GM19324 (cell line): ENCODE measurements around the gene C6orf141.

Experiments used
- ATAC-seq: cut with Tn5 transposase; IDR thresholded peaks from one replicate; pipeline ENCODE4 v1.9.1; 2021; ENCODE audit warnings: mild to moderate bottlenecking, moderate library complexity; ENCODE audit not compliant: unreplicated experiment, low FRiP score

Gene C6orf141

DNA sequence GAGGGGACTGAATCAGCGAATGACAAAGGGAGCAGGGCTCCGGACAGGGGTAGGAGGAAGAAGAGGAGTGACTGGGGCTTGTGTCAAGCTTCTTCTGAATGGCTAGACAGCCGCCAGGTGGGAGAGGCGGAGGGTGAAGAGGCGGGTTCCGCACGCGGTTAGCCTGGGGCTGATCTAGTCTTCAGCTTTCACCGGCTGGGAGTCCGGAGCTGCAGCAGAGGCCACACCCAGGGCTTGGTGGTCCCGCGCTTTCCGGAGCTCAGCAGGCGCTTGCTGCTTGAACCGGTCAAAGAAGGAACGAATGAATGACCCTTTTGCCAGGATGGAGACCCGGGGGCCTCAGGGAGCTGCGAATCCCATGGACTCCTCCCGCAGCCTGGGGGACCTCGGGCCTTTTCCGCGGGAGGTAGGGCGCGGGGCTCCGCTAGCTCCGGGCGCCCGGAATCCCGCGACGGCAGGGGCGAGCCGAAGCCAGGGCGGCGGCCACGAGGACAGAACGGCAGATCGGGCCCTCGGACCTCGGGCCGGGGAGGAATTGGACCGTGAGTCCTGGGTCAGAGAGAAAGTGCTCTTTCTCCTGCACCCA lies at the start of gene C6orf141:
Gene C6orf141 (plus strand): TSS at position 177 of the 586 bp plus-strand sequence. CDS start 125 bp downstream, at position 302.
- peak; percentile 81 for ATAC-seq

DNA sequence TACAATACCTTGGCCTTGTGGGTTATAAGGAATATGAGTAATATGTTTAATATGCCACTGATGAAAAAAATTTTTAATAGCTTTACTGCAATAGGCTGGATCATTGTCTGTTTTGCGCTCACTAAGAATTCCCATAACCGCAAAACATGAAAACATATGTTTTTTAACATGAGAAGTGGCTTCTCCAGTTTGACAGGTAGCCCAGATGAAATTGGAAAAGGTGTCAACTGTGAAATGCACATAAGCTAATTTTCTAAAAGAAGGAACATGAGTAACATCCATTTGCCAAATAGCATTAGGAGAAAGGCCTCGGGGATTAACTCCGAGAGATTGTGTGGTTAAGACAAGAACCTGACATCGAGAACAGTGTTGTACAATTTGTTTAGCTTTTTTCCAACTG lies 45.8 kb upstream of the C6orf141 start:
- no peak for ATAC-seq

DNA sequence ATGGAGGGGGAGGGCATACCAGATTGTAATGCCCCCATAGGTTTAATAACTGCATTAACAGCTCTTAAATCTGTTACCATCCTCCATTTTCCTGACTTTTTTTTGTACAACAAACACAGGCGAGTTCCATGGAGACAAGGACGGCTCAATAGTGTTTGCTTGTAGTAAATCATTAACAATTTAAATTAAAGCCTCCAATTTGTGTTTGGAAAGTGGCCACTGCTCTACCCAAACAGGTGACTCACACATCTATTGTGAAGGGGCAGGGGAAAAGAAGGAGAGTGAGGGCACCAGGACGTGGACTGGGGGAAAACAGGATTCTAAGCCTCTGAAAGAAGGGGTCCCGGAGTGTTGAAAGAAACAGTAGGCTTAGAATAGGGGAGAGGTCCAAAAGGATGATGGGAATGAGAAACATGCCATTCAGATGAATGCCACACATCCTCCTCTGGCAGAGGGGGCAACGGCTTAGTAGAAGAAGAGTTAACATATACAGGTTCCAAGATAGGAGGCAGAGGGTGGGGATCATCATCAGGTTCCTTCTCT lies 43.8 kb upstream of the C6orf141 start:
- ATAC-seq = no peak

DNA sequence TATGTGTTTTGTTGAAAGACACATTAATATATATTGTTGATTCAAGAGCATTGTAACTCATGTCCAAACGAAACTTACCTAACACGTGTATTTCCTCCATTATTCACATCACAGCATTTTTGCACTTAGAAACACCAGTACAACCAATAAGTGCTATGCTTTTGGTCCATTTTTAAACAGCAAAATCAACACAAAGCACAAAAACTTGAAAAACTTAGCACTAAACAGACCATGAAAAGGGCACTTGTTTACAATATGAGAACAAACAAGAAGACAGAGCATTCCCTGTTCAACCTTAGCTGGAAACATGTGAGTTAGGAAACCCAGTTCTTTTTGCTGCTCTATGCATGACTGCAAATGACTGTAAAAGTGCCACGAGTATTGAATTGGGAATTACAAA lies 41.1 kb upstream of the C6orf141 start:
- ATAC-seq = no peak

DNA sequence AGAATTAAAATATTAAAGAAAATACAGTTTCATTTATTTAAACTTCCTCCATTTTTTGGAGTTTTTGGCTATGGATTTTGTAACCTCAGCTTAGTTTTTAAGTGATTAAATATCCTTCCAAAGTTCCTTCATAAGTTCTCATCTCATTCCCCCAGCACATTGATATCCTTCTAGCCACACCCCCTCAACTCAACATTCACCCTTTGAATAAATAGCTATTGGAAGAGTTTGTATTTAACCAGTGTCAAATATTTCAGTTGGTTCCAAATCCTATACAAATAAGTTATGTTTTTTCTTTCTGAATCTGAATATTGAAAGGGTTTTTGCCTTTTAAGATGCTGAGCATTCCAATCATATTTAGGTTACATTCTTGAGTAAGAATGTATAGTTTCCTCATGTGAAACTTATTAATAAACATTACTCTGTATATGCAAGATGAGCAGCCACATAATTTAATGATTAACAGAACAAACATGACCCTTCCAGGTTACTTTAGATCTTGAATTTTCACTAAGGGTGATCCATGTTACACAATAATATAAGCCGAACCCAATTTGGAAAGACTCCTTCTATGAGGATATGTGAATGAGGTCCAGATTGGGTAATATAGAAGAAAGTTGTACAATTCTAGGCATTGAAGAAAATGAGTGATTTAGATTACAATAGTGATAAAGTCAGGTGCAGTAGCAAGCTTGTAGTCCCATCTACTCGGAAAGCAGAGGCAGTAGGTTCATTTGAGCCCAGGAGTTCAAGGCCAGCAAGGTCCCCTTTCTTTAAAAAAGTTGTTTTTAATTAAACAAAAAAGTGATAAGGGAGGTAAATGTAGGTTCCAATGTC lies 37.1 kb upstream of the C6orf141 start:
- ATAC-seq = no peak

DNA sequence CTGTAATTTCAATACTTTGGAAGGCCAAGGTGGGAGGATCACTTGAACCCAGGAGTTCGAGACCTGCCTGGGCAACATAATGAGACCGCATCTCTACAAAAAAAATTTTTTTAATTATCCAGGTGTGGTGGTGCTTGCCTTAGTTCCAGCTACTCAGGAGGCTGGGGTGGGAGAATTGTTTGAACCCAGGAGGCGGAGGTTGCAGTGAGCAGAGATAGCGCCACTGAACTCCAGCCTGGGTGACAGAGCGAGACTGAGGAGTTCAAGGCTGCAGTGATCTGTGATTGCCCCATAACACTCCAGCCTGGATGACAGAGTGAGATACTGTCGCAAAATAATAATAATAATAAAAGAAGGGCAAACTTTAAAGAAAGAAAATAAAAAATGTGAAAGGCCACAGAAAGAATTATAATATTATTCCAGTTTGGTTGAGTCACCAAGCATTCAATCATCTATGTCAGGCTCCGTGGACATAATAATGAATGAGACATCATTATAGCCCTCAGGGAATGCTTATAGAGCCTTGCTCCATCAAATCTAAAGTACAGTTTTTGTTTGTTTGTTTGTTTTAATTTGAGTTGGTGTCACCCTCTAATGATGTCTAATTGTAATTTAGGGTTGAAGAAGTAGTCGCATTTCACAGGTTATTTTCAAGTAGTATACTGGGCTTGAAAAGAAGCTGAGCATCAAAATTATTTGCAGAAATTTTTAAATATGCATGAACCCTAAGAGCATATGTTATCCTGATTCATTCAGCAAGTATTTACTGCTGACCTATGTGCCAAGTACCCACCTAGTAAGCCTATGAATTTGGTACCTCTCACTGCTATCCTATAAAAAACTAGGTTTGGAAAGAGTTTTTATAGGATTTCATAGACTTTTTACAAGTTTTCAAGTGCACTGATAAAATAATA lies 35.6 kb upstream of the C6orf141 start:
- no peak for ATAC-seq

DNA sequence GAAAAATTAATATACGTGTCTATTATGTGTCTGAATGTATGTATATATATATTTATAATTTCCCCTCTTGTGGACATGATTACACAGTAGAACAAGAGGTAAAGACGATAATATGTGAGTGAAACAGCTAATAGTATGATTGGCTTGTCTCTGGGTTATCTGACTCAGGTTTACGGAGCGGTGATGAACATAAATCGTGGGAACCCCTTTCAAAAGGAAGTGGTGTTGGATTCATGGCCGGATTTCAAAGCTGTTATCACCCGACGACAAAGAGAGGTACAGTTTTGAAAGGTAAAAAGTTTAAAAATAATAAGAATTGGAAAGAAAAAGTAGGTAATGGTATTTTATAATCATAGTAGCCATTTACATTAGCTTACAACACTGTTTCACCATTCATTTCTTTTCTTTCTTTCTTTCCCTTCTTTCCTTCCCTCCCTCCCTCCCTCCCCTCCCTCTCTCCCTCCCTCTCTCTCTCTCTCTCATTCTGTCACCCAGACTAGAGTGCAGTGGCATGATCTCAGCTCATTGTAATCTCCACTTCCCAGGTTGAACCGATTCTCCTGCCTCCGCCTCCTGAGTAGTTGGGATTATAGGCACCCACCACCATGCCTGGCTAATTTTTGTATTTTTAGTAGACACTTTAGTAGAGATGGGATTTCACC lies 34.9 kb upstream of the C6orf141 start:
- no peak for ATAC-seq

DNA sequence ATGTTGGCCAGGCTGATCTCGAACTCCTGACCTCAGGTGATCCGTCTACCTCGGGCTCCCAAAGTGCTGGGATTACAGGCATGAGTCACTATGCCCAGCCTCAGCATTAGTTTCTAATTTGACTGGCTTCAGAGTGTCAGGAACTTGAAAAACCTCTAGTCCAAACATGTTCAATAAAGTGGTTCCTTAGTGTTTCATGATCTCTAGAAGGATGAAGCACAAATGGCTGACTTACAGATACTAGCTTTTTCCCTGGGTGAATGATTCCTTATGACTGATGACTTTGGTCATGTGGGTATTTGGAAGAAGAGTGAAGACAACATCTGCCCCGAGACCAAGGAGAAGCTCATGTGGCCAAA lies 34.3 kb upstream of the C6orf141 start:
- no peak for ATAC-seq

DNA sequence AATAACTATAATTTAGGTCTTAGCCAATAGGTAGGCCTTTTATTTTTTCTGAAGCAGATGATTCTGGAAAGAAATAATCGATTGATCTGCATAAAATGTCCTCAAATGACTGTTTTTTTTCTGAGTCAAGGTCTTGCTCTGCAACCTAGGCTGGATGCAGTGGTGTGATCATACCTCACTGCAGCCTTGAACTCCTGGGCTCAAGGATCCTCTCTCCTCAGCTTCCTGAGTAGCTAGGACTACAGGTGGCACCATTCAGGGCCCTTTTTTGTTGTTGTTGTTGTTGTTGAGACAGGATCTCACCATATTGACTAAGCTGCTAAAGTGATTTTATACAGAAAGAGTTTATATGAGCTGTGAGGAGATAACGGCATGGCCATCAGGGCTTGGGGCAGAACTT lies 32.5 kb upstream of the C6orf141 start:
- ATAC-seq = no peak

DNA sequence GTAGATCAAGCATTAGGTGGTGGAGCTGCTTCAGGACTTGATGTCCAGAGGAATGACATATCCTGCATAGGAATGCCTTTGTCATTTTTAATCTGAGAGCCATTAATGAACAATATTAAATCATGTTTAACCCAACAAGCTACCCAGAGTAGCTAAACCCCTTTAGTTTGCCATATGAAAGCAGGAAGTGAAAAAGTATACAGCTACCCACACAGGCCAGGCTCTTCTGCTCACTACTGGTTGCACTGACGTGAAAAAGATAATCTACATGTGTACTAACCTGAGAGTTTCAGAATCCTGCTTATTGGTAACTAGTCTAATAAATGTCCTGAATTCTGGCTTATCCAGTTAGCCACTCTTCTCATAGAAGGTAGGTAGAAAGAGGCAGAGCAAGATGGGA lies 30.8 kb upstream of the C6orf141 start:
- peak; percentile 90 for ATAC-seq

DNA sequence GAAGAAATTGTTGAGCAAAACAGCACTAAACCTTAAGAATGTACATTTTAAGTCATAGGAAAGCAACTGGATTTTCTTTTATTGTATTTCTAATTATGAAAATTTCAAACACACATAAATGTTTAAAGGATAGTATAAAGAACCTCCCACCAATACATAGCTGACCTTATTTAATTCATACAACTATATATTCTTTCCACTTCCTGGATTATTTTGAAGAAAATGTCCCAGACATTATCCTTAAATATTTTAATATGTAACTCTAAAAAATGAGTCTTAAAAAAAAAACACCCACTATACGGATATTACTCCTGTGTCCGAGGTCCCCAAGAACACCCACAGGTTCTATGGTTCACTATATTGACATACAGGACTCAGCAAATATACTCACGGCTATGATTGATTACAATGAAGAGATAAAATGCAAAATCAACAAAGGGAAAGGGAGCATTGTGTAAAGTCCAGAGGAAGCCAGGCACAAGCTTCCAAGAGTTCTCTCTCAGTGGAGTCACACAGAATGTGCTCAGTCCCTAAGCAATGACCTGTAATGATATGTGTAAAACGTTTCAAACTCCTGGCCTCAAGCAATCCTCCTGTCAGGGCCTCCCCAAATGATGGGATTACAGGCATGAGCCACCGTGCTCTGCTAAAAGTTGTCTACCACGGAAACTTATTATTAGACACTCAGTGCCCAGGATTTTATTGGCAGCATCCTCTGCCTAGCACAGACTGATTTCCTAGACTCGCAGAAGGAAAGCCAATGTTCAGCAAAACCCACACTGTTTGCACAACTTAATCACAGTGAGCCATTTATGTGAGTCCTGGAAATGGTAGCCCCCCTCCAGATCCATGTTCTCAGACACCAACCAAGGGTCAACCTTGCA lies 27.5 kb upstream of the C6orf141 start:
- ATAC-seq = no peak

DNA sequence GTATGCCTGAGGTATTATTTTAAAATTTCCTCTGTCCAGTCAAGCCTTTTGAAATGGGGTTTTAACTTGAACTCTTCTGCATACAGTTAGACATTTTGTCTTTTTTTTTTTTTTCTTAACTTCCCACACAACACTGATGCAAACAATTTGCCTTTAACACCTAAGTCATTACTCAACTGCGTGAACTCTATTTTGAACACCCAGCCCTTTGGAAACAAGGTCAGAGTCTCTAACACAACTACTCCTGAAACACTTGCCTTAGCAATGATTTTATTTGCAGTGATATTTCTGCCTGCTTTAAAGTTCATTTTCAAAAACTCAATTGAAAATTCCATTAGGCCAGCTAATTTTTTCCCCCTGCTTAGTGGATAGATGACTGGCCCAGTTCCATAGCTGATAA lies 26.6 kb upstream of the C6orf141 start:
- ATAC-seq = no peak

DNA sequence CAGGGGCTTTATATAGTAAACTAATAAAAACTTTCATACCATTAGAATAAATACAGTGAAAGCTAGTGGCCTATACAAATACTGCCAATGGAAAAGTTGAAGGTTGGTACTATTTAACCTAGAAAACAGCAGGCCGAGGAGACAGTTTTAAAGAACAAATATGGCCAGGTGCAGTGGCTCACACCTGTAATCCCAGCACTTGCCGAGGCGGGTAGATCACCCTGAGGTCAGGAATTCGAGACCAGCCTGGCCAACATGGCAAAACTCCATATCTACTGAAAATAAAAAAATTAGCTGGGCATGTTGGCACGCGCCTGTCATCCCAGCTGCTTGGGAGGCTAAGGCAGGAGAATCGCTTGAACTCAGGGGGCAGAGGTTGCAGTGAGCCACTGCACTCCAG lies 25.9 kb upstream of the C6orf141 start:
- no peak for ATAC-seq

DNA sequence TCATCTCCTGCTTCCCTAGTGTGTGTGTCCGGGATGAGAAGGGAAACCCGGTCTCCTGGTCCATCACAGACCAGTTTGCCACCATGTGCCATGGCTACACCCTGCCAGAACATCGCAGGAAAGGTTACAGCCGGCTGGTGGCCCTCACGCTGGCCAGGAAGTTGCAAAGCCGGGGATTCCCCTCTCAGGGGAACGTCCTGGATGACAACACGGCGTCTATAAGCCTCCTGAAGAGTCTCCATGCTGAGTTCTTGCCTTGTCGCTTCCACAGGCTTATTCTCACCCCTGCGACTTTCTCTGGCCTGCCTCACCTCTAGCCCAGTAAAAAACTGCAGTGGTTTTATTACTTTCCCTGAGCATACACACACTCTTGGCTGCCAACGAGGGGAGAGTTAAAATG lies 23.9 kb upstream of the C6orf141 start:
- ATAC-seq = no peak

DNA sequence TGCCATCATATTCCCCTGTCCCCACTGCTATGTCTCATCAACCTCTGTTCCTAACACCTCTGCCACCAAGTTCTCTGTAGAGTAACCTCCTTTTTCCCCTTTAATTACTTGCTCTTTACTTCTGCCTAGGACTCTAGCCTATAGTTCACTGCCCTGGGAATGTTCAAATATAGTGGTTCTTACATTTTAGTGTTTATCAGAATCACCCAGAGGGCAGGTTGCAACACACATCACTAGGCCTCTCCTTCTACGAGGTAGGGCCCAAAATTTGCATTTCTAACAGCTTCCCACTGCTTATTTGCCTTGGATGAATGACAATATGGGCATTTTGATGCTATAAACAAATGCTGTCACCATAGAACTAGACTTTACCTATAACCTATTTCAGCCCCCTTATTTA lies 23.1 kb upstream of the C6orf141 start:
- no peak for ATAC-seq

DNA sequence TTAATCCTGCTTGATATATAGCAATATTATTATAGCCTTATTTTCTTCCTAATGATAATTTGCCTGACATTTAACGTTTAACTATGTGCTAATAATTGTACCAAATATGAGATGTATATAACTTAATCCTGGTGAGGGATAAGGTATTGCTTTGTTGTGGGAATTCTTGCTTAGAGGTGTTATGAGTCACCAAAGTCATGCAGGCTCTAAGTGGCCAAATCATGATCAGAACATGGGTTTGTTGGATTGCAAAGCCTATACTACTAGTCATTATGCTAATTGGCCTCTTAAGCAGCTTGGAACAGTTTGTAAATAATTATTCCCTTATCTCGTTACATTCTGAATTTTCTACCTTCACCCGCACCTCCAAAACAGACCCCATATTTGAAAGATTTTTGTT lies 21.9 kb upstream of the C6orf141 start:
- ATAC-seq = no peak

DNA sequence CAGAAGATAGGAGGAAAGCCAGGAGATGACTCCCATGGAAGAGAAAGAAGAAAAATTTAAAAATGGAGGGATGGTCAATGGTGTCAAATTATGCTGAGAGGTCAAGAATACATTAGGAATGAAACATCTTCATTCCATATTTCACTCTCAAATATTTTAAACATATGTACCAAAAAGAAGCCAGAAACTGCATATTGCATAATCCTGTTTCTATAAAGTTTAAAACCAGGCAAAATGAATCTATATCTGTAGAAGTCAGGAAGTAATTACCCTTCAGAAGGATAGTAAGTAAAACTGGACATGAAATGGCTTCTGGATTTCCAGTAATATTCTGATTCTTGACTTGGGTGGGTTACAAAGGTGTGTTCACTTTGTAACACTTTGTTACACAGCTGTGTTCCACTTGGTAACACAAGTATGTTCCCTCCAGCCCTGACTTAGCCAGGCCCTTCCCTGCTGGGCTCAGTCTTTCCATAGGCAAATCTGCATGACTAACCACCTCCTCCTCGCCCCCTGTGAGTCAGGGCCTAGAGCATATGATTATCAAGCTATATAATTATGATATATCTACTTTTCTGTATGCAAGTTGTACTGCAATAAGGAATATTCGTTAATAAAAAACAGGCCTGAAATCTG lies 20.2 kb upstream of the C6orf141 start:
- no peak for ATAC-seq

DNA sequence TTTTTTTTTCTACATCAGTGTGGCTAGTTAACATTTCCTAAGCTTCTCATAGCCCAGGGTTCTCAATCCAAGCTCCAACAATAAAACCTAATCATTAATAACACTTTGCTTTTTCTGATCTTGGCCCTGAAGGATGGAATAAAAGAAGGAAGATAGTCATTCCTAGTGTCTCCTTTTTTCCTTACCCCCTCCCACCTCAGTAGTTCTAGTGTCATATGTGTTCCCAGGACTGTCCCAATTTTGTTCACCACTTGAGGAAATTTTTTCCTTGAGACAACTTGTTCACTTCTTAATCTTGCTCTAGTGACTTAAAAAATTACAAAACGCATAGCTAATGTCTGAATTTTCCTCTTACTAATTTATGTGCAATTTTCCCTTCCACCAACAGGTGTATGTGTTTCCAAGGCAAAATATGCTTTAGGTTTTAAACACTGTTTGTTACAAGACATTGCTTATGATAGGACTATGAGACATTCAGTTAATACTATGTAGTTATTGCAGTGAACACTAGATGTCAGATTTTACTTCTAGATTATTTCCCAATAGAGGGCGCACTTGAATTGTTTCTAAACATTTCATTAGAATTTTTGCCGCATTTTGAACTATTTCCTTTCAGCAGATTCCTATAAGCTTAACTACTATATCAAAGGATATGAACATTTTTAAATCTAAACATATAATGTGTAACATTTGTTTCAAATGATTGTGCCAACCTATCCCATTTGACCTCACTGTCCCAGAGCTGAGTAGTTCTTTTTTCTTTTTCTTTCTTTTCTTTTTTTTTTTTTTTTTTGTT lies 18.5 kb upstream of the C6orf141 start:
- peak; percentile 84 for ATAC-seq
